GM12891 (cell line): ENCODE results near the gene NCOA6.

Source experiments
- POLR2A ChIP-seq: IDR thresholded peaks from 2 replicates; pipeline ENCODE4 v1.6.1; 2011; ENCODE audit warnings: low read depth, low read length, control low read depth
- POLR2AphosphoS5 ChIP-seq: IDR thresholded peaks from 2 replicates; pipeline ENCODE4 v1.6.1; 2011; ENCODE audit warnings: low read depth, low read length, control low read depth
- POU2F2 ChIP-seq: IDR thresholded peaks from 2 replicates; pipeline ENCODE4 v1.6.1; 2011; ENCODE audit warnings: low read depth, mild to moderate bottlenecking, control low read depth, low read length, moderate library complexity
- SPI1 ChIP-seq: IDR thresholded peaks from 2 replicates; pipeline ENCODE4 v1.6.1; 2011; ENCODE audit warnings: low read depth, low read length, control low read depth

GRCh38 chr20:34768096-34768495, 57.4 kb downstream of the NCOA6 start:
- TF ChIP-seq POLR2AphosphoS5 (no peak), POLR2A (no peak), POU2F2 (no peak), SPI1 (no peak)
